CD4-positive, alpha-beta memory T cell (primary cell): ENCODE measurements around the gene KDM2A. TPM values are rescaled to one million over a fixed set of nuclear protein-coding genes. Genes with fewer than 3 reads are reported as not detected.
A peak's percentile ranks its signal among the peaks of the same experiment; 100 is the strongest.

ENCODE experiments used
- CTCF ChIA-PET: fragments of 350-600 bp; sonication (Branson Sonifier 250); formaldehyde crosslinking; loops from one replicate; lab custom pipeline; 2021; ENCODE audit warnings: inconsistent platforms; ENCODE audit not compliant: partially characterized antibody; lab: Charles Lee
- POLR2A ChIA-PET: fragments of 350-600 bp; sonication (Branson Sonifier 250); formaldehyde crosslinking; loops from one replicate; lab custom pipeline; 2021; ENCODE audit not compliant: partially characterized antibody; lab: Charles Lee
- DNase-seq, 5 donors: peaks; one replicate each; pipeline versions ENCODE4 v3.0.0 to v3.0.0-alpha.2; 2020 to 2022; ENCODE audit warnings: mixed read lengths in 1 of 5
- H3K27ac ChIP-seq: one replicate; pipeline ENCODE4 v1.7.0; 2013; ENCODE audit warnings: low read depth, low read length
- H3K27me3 ChIP-seq: 2 replicates; pipeline ENCODE4 v1.7.0; 2013; ENCODE audit warnings: mild to moderate bottlenecking, low read length, moderate library complexity; ENCODE audit not compliant: insufficient read depth
- H3K36me3 ChIP-seq: 2 replicates; pipeline ENCODE4 v1.7.0; 2013; ENCODE audit warnings: mild to moderate bottlenecking, low read length, moderate library complexity; ENCODE audit not compliant: insufficient read depth
- H3K4me1 ChIP-seq: 2 replicates; pipeline ENCODE4 v1.7.0; 2013; ENCODE audit warnings: mild to moderate bottlenecking, low read length, moderate library complexity; ENCODE audit not compliant: insufficient read depth
- H3K4me3 ChIP-seq, 2 donors: one replicate each; pipeline ENCODE4 v1.7.0; 2013; ENCODE audit warnings: low read length in 2 of 2, mild to moderate bottlenecking in 1 of 2
- H3K9me3 ChIP-seq, 2 donors: one replicate each; pipeline ENCODE4 v1.7.0; 2013; ENCODE audit warnings: low read length in 2 of 2, control low read depth in 1 of 2; ENCODE audit not compliant: control insufficient read depth in 1 of 2
- H3K27ac Mint-ChIP-seq, 7 donors: one replicate each; pipeline ENCODE4 v1.8.0; 2020 to 2021; ENCODE audit warnings: mixed read lengths in 7 of 7, mild to moderate bottlenecking in 6 of 7, inconsistent platforms in 3 of 7, moderate library complexity in 3 of 7
- H3K27me3 Mint-ChIP-seq, 2 donors: one replicate each; pipeline ENCODE4 v1.8.0; 2020 to 2021; ENCODE audit warnings: mixed read lengths in 2 of 2
- H3K36me3 Mint-ChIP-seq, 2 donors: one replicate each; pipeline ENCODE4 v1.8.0; 2020 to 2021; ENCODE audit warnings: mixed read lengths in 2 of 2, inconsistent platforms in 1 of 2, mild to moderate bottlenecking in 1 of 2
- H3K4me1 Mint-ChIP-seq, 4 donors: one replicate each; pipeline ENCODE4 v1.8.0; 2020 to 2021; ENCODE audit warnings: mixed read lengths in 4 of 4, mild to moderate bottlenecking in 1 of 4
- H3K4me3 Mint-ChIP-seq, 8 donors: one replicate each; pipeline ENCODE4 v1.8.0; 2020 to 2021; ENCODE audit warnings: mixed read lengths in 8 of 8, mild to moderate bottlenecking in 7 of 8, moderate library complexity in 6 of 8, inconsistent platforms in 3 of 8
- H3K9me3 Mint-ChIP-seq, 8 donors: one replicate each; pipeline ENCODE4 v1.8.0; 2020 to 2021; ENCODE audit warnings: mixed read lengths in 8 of 8, mild to moderate bottlenecking in 5 of 8, inconsistent platforms in 3 of 8, moderate library complexity in 1 of 8
- intact Hi-C: fragments of 100-400 bp; cut with micrococcal nuclease; formaldehyde crosslinking; loops from one replicate; pipeline ENCODE4 v1.15.1; 2023
- polyA plus RNA-seq, 2 donors: library from polyadenylated mRNA; unstranded; fragments of 300-500 nt; fragmentation: Illumina TruSeq; gene quantifications; one replicate each; pipeline ENCODE4 v1.2.3, GENCODE V29; 2021
- total RNA-seq, 2 experiments: library from RNA; stranded (reverse); gene quantifications; one replicate each; pipeline ENCODE4 v1.2.3, GENCODE V29; 2021

The KDM2A gene
- total and polyA plus RNA-seq, 4 experiments from 2014 or later = 14.0 to 200 (median 105) TPM

GRCh38 chr11:67289651-67290479 lies 170.8 kb downstream of the KDM2A start:
- Mint-ChIP-seq H3K9me3 (peaks cover 0 to 3% (median 0%) of the 10 kb centered on the region in 8 donors), H3K27ac (peak overlapping the region; percentile 87 to 95 (median 91)), H3K27me3 (no peaks in the 10 kb centered on the region), H3K4me3 (peak overlapping the region; percentile 89 to 95 (median 90)), H3K4me1 (peaks cover 35 to 77% (median 51%) of the 10 kb centered on the region in 4 donors), H3K36me3 (peaks cover 18 to 51% of the 10 kb centered on the region in 2 donors)
- peaks cover 79% of the 10 kb centered on the region for H3K4me1 ChIP-seq
- intact Hi-C loops = loop anchor here (2.0 kb wide), 1 partner anchor 13 kb away; the partner anchor contains the start of gene SSH3
- POLR2A ChIA-PET = interaction anchor here (0.7 to 21.8 kb wide), 11 partner anchors 13 to 115 kb away, joined by 3 to 1163 read pairs (median 27); partner anchors contain the start of genes CLCF1, GRK2, POLD4 and SSH3
- CTCF ChIA-PET = interaction anchor here (1.1 to 5.1 kb wide), 8 partner anchors 12 to 92 kb away, joined by 3 to 34 read pairs (median 6); partner anchors contain the start of gene SSH3
- H3K36me3 ChIP-seq = peaks cover 34% of the 10 kb centered on the region
- DNase-seq = peak in 1 of 5 donors; percentile 44
- no peaks in the 10 kb centered on the region for H3K9me3 ChIP-seq
- peak overlapping the region; percentile 88 for H3K27ac ChIP-seq
- H3K27me3 ChIP-seq = no peaks in the 10 kb centered on the region
- peak overlapping the region; percentile 53 to 57 for H3K4me3 ChIP-seq

GRCh38 chr11:67290801-67291200 lies 171.7 kb downstream of the KDM2A start:
- DNase-seq = no peak
- peak overlapping the region; percentile 88 for H3K27ac ChIP-seq
- peak overlapping the region; percentile 71 to 94 (median 90) for H3K4me3 Mint-ChIP-seq
- peak overlapping the region; percentile 42 to 93 (median 79) for H3K27ac Mint-ChIP-seq
- peaks cover 0 to 8% (median 1%) of the 10 kb centered on the region in 8 donors for H3K9me3 Mint-ChIP-seq
- intact Hi-C loops = no loop called here
- peaks cover 74% of the 10 kb centered on the region for H3K4me1 ChIP-seq
- H3K9me3 ChIP-seq = no peaks in the 10 kb centered on the region
- ChIA-PET POLR2A (interaction anchor here (4.4 to 21.8 kb wide), 4 partner anchors 12 to 51 kb away, joined by 45 to 1163 read pairs (median 190); partner anchors contain the start of genes GRK2 and SSH3), CTCF (interaction anchor here (0.8 to 5.1 kb wide), 6 partner anchors 13 to 29 kb away, joined by 3 to 34 read pairs (median 9); no protein-coding TSS in a partner anchor)
- H3K4me1 Mint-ChIP-seq = peaks cover 36 to 70% (median 51%) of the 10 kb centered on the region in 4 donors
- no peak overlapping the region for H3K4me3 ChIP-seq
- H3K36me3 ChIP-seq = peaks cover 24% of the 10 kb centered on the region
- H3K27me3 Mint-ChIP-seq = no peaks in the 10 kb centered on the region
- no peaks in the 10 kb centered on the region for H3K27me3 ChIP-seq
- peaks cover 26 to 55% of the 10 kb centered on the region in 2 donors for H3K36me3 Mint-ChIP-seq

- peak in 1 of 5 donors; percentile 28 for DNase-seq
- H3K27ac Mint-ChIP-seq = peak overlapping the region in 6 of 7 donors; percentile 31 to 90 (median 80)
- ChIA-PET POLR2A (interaction anchor here (8.7 to 21.8 kb wide), 3 partner anchors 11 to 24 kb away, joined by 184 to 1163 read pairs (median 196); partner anchors contain the start of genes GRK2 and SSH3), CTCF (interaction anchor here (0.8 to 5.1 kb wide), 5 partner anchors 11 to 30 kb away, joined by 3 to 25 read pairs (median 4); partner anchors contain the start of gene SSH3)
- no peak overlapping the region for H3K4me3 ChIP-seq
- peaks cover 0 to 15% (median 8%) of the 10 kb centered on the region in 8 donors for H3K9me3 Mint-ChIP-seq
- H3K27me3 Mint-ChIP-seq = no peaks in the 10 kb centered on the region
- no peaks in the 10 kb centered on the region for H3K27me3 ChIP-seq
- H3K27ac ChIP-seq = peak overlapping the region; percentile 88
- peaks cover 64% of the 10 kb centered on the region for H3K4me1 ChIP-seq
- no peaks in the 10 kb centered on the region for H3K9me3 ChIP-seq
- H3K36me3 Mint-ChIP-seq = peaks cover 35 to 59% of the 10 kb centered on the region in 2 donors
- peak overlapping the region; percentile 26 to 94 (median 60) for H3K4me3 Mint-ChIP-seq
- peaks cover 22% of the 10 kb centered on the region for H3K36me3 ChIP-seq
- H3K4me1 Mint-ChIP-seq = peaks cover 35 to 69% (median 50%) of the 10 kb centered on the region in 4 donors
- intact Hi-C loops = no loop called here
These were observed 172.7 kb downstream of the KDM2A start for GRCh38 chr11:67291481-67292381.

GRCh38 chr11:67292671-67293070 lies 173.6 kb downstream of the KDM2A start:
- ChIA-PET POLR2A (interaction anchor here (1.2 to 21.8 kb wide), 7 partner anchors 10 to 60 kb away, joined by 3 to 1163 read pairs (median 8); partner anchors contain the start of genes GRK2, POLD4 and SSH3), CTCF (interaction anchor here (1.1 to 2.9 kb wide), 6 partner anchors 9 to 59 kb away, joined by 3 to 14 read pairs (median 4); no protein-coding TSS in a partner anchor)
- intact Hi-C loops = no loop called here
- Mint-ChIP-seq H3K36me3 (peaks cover 39 to 55% of the 10 kb centered on the region in 2 donors), H3K4me1 (peaks cover 29 to 63% (median 42%) of the 10 kb centered on the region in 4 donors), H3K4me3 (peak overlapping the region; percentile 40 to 74 (median 60)), H3K27ac (peak overlapping the region; percentile 44 to 90 (median 87)), H3K27me3 (no peaks in the 10 kb centered on the region), H3K9me3 (peaks cover 0 to 19% (median 11%) of the 10 kb centered on the region in 8 donors)
- no peak for DNase-seq
- H3K27ac ChIP-seq = peak overlapping the region; percentile 11
- peaks cover 55% of the 10 kb centered on the region for H3K4me1 ChIP-seq
- H3K4me3 ChIP-seq = no peak overlapping the region
- no peaks in the 10 kb centered on the region for H3K27me3 ChIP-seq
- no peaks in the 10 kb centered on the region for H3K9me3 ChIP-seq
- peaks cover 23% of the 10 kb centered on the region for H3K36me3 ChIP-seq

- Histone ChIP-seq H3K27ac (peak overlapping the region; percentile 11), H3K4me1 (peaks cover 52% of the 10 kb centered on the region), H3K27me3 (no peaks in the 10 kb centered on the region), H3K9me3 (no peaks in the 10 kb centered on the region), H3K36me3 (peaks cover 27% of the 10 kb centered on the region), H3K4me3 (no peak overlapping the region)
- no peaks in the 10 kb centered on the region for H3K27me3 Mint-ChIP-seq
- peak; percentile 60 to 75 (median 68) for DNase-seq
- intact Hi-C loops = no loop called here
- H3K4me1 Mint-ChIP-seq = peaks cover 25 to 60% (median 39%) of the 10 kb centered on the region in 4 donors
- POLR2A ChIA-PET = interaction anchor here (1.2 to 21.8 kb wide), 7 partner anchors 10 to 60 kb away, joined by 3 to 1163 read pairs (median 8); partner anchors contain the start of genes GRK2, POLD4 and SSH3
- H3K27ac Mint-ChIP-seq = peak overlapping the region; percentile 44 to 90 (median 87)
- CTCF ChIA-PET = interaction anchor here (0.7 to 2.9 kb wide), 10 partner anchors 9 to 89 kb away, joined by 3 to 14 read pairs (median 4); partner anchors contain the start of gene SSH3
- H3K36me3 Mint-ChIP-seq = peaks cover 39 to 54% of the 10 kb centered on the region in 2 donors
- H3K4me3 Mint-ChIP-seq = peak overlapping the region; percentile 40 to 74 (median 60)
- H3K9me3 Mint-ChIP-seq = peaks cover 0 to 20% (median 11%) of the 10 kb centered on the region in 8 donors
These were observed 174.0 kb downstream of the KDM2A start for GRCh38 chr11:67293090-67293489.

GRCh38 chr11:67295846-67296245 lies 176.8 kb downstream of the KDM2A start:
- intact Hi-C loops = no loop called here
- Mint-ChIP-seq H3K27ac (peak overlapping the region in 4 of 7 donors; percentile 20 to 91 (median 46)), H3K36me3 (peaks cover 45 to 59% of the 10 kb centered on the region in 2 donors), H3K4me1 (peaks cover 29 to 50% (median 37%) of the 10 kb centered on the region in 4 donors), H3K27me3 (no peaks in the 10 kb centered on the region), H3K9me3 (peaks cover 0 to 20% (median 11%) of the 10 kb centered on the region in 8 donors), H3K4me3 (peak overlapping the region in 1 of 8 donors; percentile 70)
- H3K4me1 ChIP-seq = peaks cover 43% of the 10 kb centered on the region
- ChIA-PET CTCF (interaction anchor here (1.6 kb wide), 1 partner anchor 8 kb away, joined by 7 read pairs; no protein-coding TSS in a partner anchor), POLR2A (interaction anchor here (0.9 to 21.8 kb wide), 5 partner anchors 5 to 23 kb away, joined by 3 to 1163 read pairs (median 5); partner anchors contain the start of genes ANKRD13D, GRK2 and SSH3)
- H3K9me3 ChIP-seq = no peaks in the 10 kb centered on the region
- no peak overlapping the region for H3K4me3 ChIP-seq
- no peak overlapping the region for H3K27ac ChIP-seq
- H3K36me3 ChIP-seq = peaks cover 45% of the 10 kb centered on the region
- no peak for DNase-seq
- no peaks in the 10 kb centered on the region for H3K27me3 ChIP-seq
